ENCODE results near the gene ATP10D. TPM values are rescaled to one million over a fixed set of nuclear protein-coding genes. Genes with fewer than 3 reads are reported as not detected.

Gene ATP10D
- 21.1 and 34.3 TPM in 2 replicates for total RNA-seq (ENCODE audit: low replicate concordance)

GRCh38 chr4:47485047-47485692, at the start of gene ATP10D:
TSS of gene ATP10D (plus strand) at chr4:47485275. CDS start at chr4:47512541, 27,266 bp downstream.

GRCh38 chr4:47463235-47463956, 21.7 kb upstream of the ATP10D start, which contains the start of gene COMMD8:
TSS of gene COMMD8 (minus strand) at chr4:47463702. CDS start at chr4:47463651, 51 bp downstream.

Other genes starting within 250 kb of the ATP10D start
- gene COMMD8, start 21.6 kb upstream of the ATP10D start, total RNA-seq (ENCODE audit: low replicate concordance): 7.0 and 13.8 TPM in 2 replicates